GM12864 (cell line): ENCODE measurements around the gene CASP1.
"Not testable (repeated sequence)": the region's sequence is repeated elsewhere in the genome, so short reads cannot be mapped to it uniquely, and the experiment has no call there.

Experiments
- DNase-seq: peaks from one replicate; pipeline ENCODE4 v3.0.0-alpha.2; 2011; ENCODE audit warnings: low read depth
- H3K4me3 ChIP-seq: 2 replicates; pipeline ENCODE4 v1.5.1; 2011; ENCODE audit warnings: mild to moderate bottlenecking, low read depth, low read length, control low read depth
- TF ChIP-seq, protein P1 (sequence below): IDR thresholded peaks from 2 replicates; pipeline ENCODE4 v1.5.1; 2011; ENCODE audit warnings: low read depth, mild to moderate bottlenecking, moderate library complexity, low read length, control low read depth, inconsistent platforms; ENCODE audit errors: missing control alignments

CASP1 gene

GRCh38 chr11:105034813-105035620, at the start of gene CASP1:
CASP1 (minus strand) TSS chr11:105035144; CDS start chr11:105035113, 31 bp downstream.
- peak within 1 kb of the TSS; percentile 29 for H3K4me3 ChIP-seq
- TF ChIP-seq, protein P1, sequence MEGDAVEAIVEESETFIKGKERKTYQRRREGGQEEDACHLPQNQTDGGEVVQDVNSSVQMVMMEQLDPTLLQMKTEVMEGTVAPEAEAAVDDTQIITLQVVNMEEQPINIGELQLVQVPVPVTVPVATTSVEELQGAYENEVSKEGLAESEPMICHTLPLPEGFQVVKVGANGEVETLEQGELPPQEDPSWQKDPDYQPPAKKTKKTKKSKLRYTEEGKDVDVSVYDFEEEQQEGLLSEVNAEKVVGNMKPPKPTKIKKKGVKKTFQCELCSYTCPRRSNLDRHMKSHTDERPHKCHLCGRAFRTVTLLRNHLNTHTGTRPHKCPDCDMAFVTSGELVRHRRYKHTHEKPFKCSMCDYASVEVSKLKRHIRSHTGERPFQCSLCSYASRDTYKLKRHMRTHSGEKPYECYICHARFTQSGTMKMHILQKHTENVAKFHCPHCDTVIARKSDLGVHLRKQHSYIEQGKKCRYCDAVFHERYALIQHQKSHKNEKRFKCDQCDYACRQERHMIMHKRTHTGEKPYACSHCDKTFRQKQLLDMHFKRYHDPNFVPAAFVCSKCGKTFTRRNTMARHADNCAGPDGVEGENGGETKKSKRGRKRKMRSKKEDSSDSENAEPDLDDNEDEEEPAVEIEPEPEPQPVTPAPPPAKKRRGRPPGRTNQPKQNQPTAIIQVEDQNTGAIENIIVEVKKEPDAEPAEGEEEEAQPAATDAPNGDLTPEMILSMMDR: no peak
- DNase-seq: peak; percentile 15

DNA sequence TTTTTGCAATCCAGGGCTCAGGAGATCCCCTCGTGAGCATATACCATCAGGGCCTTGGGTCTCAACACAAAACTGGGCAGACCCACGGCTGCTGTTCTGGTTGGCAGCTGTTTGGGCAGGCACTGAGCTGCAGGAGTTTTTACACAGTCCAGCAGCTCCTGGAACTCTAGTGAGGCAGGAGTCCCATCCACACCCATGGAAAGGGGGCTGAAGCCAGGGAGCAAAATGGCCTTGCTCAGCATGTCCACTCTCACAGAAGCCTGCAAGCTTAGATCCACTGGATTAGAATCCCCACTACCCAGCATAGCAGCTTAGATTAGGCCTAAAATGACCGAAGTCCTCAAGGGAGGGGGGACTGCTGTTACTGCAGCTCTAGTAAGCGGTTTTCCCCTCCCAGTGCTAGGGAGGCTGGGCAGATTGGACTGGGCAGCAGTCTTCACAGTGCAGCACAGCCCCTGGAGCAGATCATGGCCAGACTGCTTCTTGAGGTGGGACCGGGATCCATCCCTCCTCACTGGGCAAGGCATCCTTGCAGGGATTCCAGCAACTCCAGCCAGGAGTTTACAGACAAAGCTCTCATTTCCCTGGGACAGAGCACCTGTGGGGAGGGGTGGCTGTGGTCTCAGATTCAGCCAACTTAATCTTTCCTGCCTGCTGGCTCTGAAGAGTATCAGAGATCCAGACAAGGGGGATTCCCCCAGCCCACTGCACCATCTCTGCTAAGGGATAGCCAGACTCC, 46.6 kb upstream of the CASP1 start:
- H3K4me3 ChIP-seq: no peak overlapping the region
- TF ChIP-seq, protein P1: no peak
- no peak for DNase-seq

GRCh38 chr11:105080171-105080906, 45.4 kb upstream of the CASP1 start:
- H3K4me3 ChIP-seq: not testable (repeated sequence)

GRCh38 chr11:105078283-105078682, 43.3 kb upstream of the CASP1 start:
- TF ChIP-seq, protein P1: no peak
- no peak overlapping the region for H3K4me3 ChIP-seq
- DNase-seq: no peak

More at GRCh38 chr11:105080171-105080906, 45.4 kb upstream of the CASP1 start:
- DNase-seq: not testable (repeated sequence)

- not testable (repeated sequence) for H3K4me3 ChIP-seq, DNase-seq
Observed at GRCh38 chr11:105077141-105077790, 42.3 kb upstream of the CASP1 start.

- no peak overlapping the region for H3K4me3 ChIP-seq
- TF ChIP-seq, protein P1: no peak
- no peak for DNase-seq
Observed at GRCh38 chr11:105074166-105074530, 39.2 kb upstream of the CASP1 start.

GRCh38 chr11:105073456-105074165, 38.7 kb upstream of the CASP1 start:
- no peak for DNase-seq
- TF ChIP-seq, protein P1: no peak
- no peak overlapping the region for H3K4me3 ChIP-seq

DNA sequence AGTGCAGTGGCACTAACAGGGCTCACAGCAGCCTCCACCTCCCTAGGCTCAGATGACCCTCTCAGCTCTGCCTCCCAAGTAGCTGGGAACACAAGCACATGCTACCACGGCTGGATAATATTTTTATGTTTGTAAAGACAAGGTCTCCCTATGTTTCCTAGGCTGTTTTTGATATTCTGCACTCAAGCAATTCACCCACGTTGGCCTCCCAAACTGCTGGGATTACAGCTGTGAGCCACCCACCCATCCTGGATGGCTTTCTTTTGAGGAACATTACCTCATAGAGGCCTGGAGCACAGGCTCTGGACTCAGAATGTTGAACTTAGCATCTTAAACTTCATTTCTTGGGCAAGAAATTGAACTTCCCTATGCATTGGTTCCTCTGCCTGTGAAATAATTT, 37.1 kb upstream of the CASP1 start:
- not testable (repeated sequence) for H3K4me3 ChIP-seq, DNase-seq
